GM12878 (cell line): ENCODE results near the gene SLC36A1. TPM values are rescaled to one million over a fixed set of nuclear protein-coding genes. Genes with fewer than 3 reads are reported as not detected.

Experiments
- ATF7 ChIP-seq: fragments of 450-650 bp; IDR thresholded peaks from 2 replicates; pipeline ENCODE4 v1.6.1; 2016; ENCODE audit warnings: low read depth, mild to moderate bottlenecking
- CREM ChIP-seq: IDR thresholded peaks from 2 replicates; pipeline ENCODE4 v1.6.1; 2014; ENCODE audit warnings: antibody characterized with exemption, low read depth
- EED ChIP-seq: sonication (generic); IDR thresholded peaks from 2 replicates; pipeline ENCODE4 v1.6.1; 2016; ENCODE audit warnings: antibody characterized with exemption, low read depth
- EGR1 ChIP-seq, 2 experiments: IDR thresholded peaks; 1 replicate in 1 of 2; 2 replicates in 1 of 2; pipeline ENCODE4 v1.6.1; 2011 to 2012; ENCODE audit warnings: low read depth in 2 of 2, low read length in 2 of 2, borderline replicate concordance in 1 of 2, mild to moderate bottlenecking in 1 of 2, moderate library complexity in 1 of 2
- ETV6 ChIP-seq, 2 experiments: fragments of 450-650 bp in 1 of 2; IDR thresholded peaks in 1 of 2; conservative IDR thresholded peaks in 1 of 2; 2 replicates each; pipeline ENCODE4 v1.6.1; 2014; ENCODE audit warnings: antibody characterized with exemption in 1 of 2, borderline replicate concordance in 1 of 2, low read depth in 1 of 2, mild to moderate bottlenecking in 1 of 2, moderate library complexity in 1 of 2
- HCFC1 ChIP-seq: fragments of 150-350 bp; IDR thresholded peaks from 2 replicates; pipeline ENCODE4 v1.6.1; 2014; ENCODE audit warnings: low read length
- IKZF2 ChIP-seq, 2 experiments: fragments of 450-650 bp; IDR thresholded peaks; 2 replicates each; pipeline ENCODE4 v1.6.1; 2017; ENCODE audit warnings: mild to moderate bottlenecking in 2 of 2, moderate library complexity in 2 of 2
- MEF2B ChIP-seq: fragments of 450-650 bp; IDR thresholded peaks from 2 replicates; pipeline ENCODE4 v1.6.1; 2018; ENCODE audit warnings: mild to moderate bottlenecking, moderate library complexity; ENCODE audit not compliant: partially characterized antibody, poor library complexity, severe bottlenecking
- MTA2 ChIP-seq: fragments of 450-650 bp; IDR thresholded peaks from 2 replicates; pipeline ENCODE4 v1.6.1; 2016; ENCODE audit warnings: low read depth, mild to moderate bottlenecking, moderate library complexity
- MXI1 ChIP-seq: fragments of 150-350 bp; IDR thresholded peaks from 2 replicates; pipeline ENCODE4 v1.6.1; 2011; ENCODE audit warnings: low read depth, mild to moderate bottlenecking, inconsistent platforms, low read length, improper control_type of control experiment
- PAX5 ChIP-seq: IDR thresholded peaks from 2 replicates; pipeline ENCODE4 v1.6.1; 2011; ENCODE audit warnings: low read depth, low read length, borderline replicate concordance
- PAX8 ChIP-seq: fragments of 450-650 bp; IDR thresholded peaks from 2 replicates; pipeline ENCODE4 v1.6.1; 2017; ENCODE audit warnings: mild to moderate bottlenecking, moderate library complexity
- PML ChIP-seq: IDR thresholded peaks from 2 replicates; pipeline ENCODE4 v1.6.1; 2012; ENCODE audit warnings: low read length, inconsistent platforms
- POU2F2 ChIP-seq: IDR thresholded peaks from 3 replicates; pipeline ENCODE4 v1.6.1; 2011; ENCODE audit warnings: low read depth, mild to moderate bottlenecking, low read length, borderline replicate concordance
- RAD21 ChIP-seq: IDR thresholded peaks from 2 replicates; pipeline ENCODE4 v1.6.1; 2011; ENCODE audit warnings: mild to moderate bottlenecking, low read depth, low read length, moderate library complexity; ENCODE audit not compliant: insufficient read depth
- RB1 ChIP-seq: fragments of 450-650 bp; formaldehyde crosslinking; IDR thresholded peaks from 2 replicates; pipeline ENCODE4 v1.6.1; 2017; ENCODE audit warnings: mild to moderate bottlenecking, borderline replicate concordance
- REST ChIP-seq: IDR thresholded peaks from 2 replicates; pipeline ENCODE4 v1.6.1; 2012; ENCODE audit warnings: mild to moderate bottlenecking, low read depth, low read length
- SIX5 ChIP-seq: IDR thresholded peaks from 2 replicates; pipeline ENCODE4 v1.6.1; 2011; ENCODE audit warnings: mild to moderate bottlenecking, low read depth, low read length, moderate library complexity; ENCODE audit not compliant: severe bottlenecking
- SRF ChIP-seq, 2 experiments: IDR thresholded peaks; 2 replicates each; pipeline ENCODE4 v1.6.1; 2011; ENCODE audit warnings: low read depth in 2 of 2, low read length in 2 of 2, mild to moderate bottlenecking in 1 of 2, moderate library complexity in 1 of 2
- STAT1 ChIP-seq: fragments of 450-650 bp; conservative IDR thresholded peaks from 2 replicates; pipeline ENCODE4 v1.6.1; 2014; ENCODE audit warnings: antibody characterized with exemption, mild to moderate bottlenecking
- TCF3 ChIP-seq: IDR thresholded peaks from 2 replicates; pipeline ENCODE4 v1.6.1; 2012; ENCODE audit warnings: low read depth, mild to moderate bottlenecking, low read length, borderline replicate concordance; ENCODE audit not compliant: insufficient read depth
- USF1 ChIP-seq: IDR thresholded peaks from 2 replicates; pipeline ENCODE4 v1.6.1; 2011; ENCODE audit warnings: borderline replicate concordance, low read depth, mild to moderate bottlenecking, moderate library complexity, mixed read lengths, low read length; ENCODE audit not compliant: insufficient read depth; ENCODE audit errors: extremely low read length
- YY1 ChIP-seq: IDR thresholded peaks from 2 replicates; pipeline ENCODE4 v1.6.1; 2011; ENCODE audit warnings: low read depth, mild to moderate bottlenecking, low read length
- ZNF217 ChIP-seq: fragments of 450-650 bp; IDR thresholded peaks from 2 replicates; pipeline ENCODE4 v1.6.1; 2017; ENCODE audit warnings: antibody characterized with exemption, mild to moderate bottlenecking
- ZNF274 ChIP-seq: IDR thresholded peaks from one replicate; pipeline ENCODE4 v1.8.0; 2011; ENCODE audit not compliant: insufficient read length, insufficient read depth
- ZNF384 ChIP-seq: IDR thresholded peaks from 2 replicates; pipeline ENCODE4 v1.6.1; 2012; ENCODE audit warnings: low read depth, mild to moderate bottlenecking, low read length, improper control_type of control experiment, borderline replicate concordance
- ZZZ3 ChIP-seq: IDR thresholded peaks from 2 replicates; pipeline ENCODE4 v1.6.1; 2011; ENCODE audit warnings: low read depth; ENCODE audit not compliant: control insufficient read depth, insufficient read length
- polyA plus RNA-seq, 11 experiments: library from polyadenylated mRNA; depleted of rRNA in 4 of 11; unstranded in 6 of 11; stranded (reverse) in 5 of 11; fragments of >200 nt; fragmentation: Nextera tagmentation in 4 of 11; fragmentation: Illumina TruSeq in 1 of 11; extraction: Ambion mirVana in 4 of 11; extraction: Trizol in 1 of 11; gene quantifications; 1 replicate in 1 of 11; 2 replicates in 10 of 11; pipeline versions ENCODE4 v1.2.1 to v1.2.3, GENCODE V29; 2011 to 2016; ENCODE audit warnings: inconsistent platforms in 2 of 11, missing spikeins in 2 of 11, low read depth in 1 of 11
- total RNA-seq, 4 experiments: library from RNA; depleted of rRNA in 3 of 4; stranded (reverse); fragments of >200 nt in 3 of 4; fragmentation: Illumina TruSeq in 1 of 4; extraction: Trizol in 1 of 4; gene quantifications; 2 replicates each; pipeline versions ENCODE4 v1.2.1 to v1.2.3, GENCODE V29; 2013 to 2021

The SLC36A1 gene
- total and polyA plus RNA-seq, 10 of the 15 experiments (the other 5 are each of a cell fraction or from before 2014, with no cell fraction given), result 0.50 to 8.2 (median 3.5) TPM

GRCh38 chr5:151447174-151448037, at the start of gene SLC36A1 (continued):
- TF ChIP-seq PML (no peak), REST (no peak), RAD21 (peak; percentile 94), SRF (IDR thresholded peaks at IDR 0.05; ENCODE audit: low read depth in 2 of 2, low read length in 2 of 2) (no peak; a peak in 1 of 4 replicates), ZNF384 (no peak; the same call in 1 of the 2 replicates), EGR1 (IDR thresholded peaks at IDR 0.05; ENCODE audit: borderline replicate concordance in 1 of 2, low read depth in 2 of 2, low read length in 2 of 2) (peak; percentile 93 to 100), PAX8 (no peak), SIX5 (no peak), EED (no peak), TCF3 (no peak), ZNF217 (no peak), MTA2 (no peak), CREM (no peak), ETV6 (conservative IDR thresholded peaks at IDR 0.05 in 1 of 2, IDR thresholded peaks at IDR 0.05 in 1 of 2; ENCODE audit: borderline replicate concordance in 1 of 2, low read depth in 1 of 2) (no peak), IKZF2 (IDR thresholded peaks at IDR 0.05) (peak in 1 of 2 experiments; percentile 40; a peak in 1 of 4 replicates), RB1 (peak; percentile 99; the same call in 1 of the 2 replicates), STAT1 (no peak), YY1 (peak; percentile 82), ZNF274 (no peak), POU2F2 (no peak), ZZZ3 (no peak), USF1 (peak; percentile 99), MXI1 (0 out of 2 replicates have a peak, but pooled peaks have one; percentile 18), HCFC1 (no peak), ATF7 (no peak), MEF2B (peak; percentile 62), PAX5 (0 out of 2 replicates have a peak, but pooled peaks have one; percentile 27)
